Ectodermal cell (in vitro differentiated cells): ENCODE measurements around the gene GRXCR2.
"Not testable (repeated sequence)": the region's sequence is repeated elsewhere in the genome, so short reads cannot be mapped to it uniquely, and the experiment has no call there.

Source experiments
- H3K27ac ChIP-seq: 2 replicates; pipeline ENCODE4 v1.7.0; 2013; ENCODE audit warnings: mild to moderate bottlenecking, low read depth, low read length; ENCODE audit not compliant: insufficient read depth, poor library complexity, severe bottlenecking
- H3K27me3 ChIP-seq: 2 replicates; pipeline ENCODE4 v1.7.0; 2013; ENCODE audit warnings: mild to moderate bottlenecking, low read length; ENCODE audit not compliant: insufficient read depth, control insufficient read depth, poor library complexity, severe bottlenecking
- H3K36me3 ChIP-seq: one replicate; pipeline ENCODE4 v1.7.0; 2013; ENCODE audit warnings: low read length; ENCODE audit not compliant: control insufficient read depth, insufficient read depth
- H3K4me1 ChIP-seq: one replicate; pipeline ENCODE4 v1.7.0; 2013; ENCODE audit warnings: low read length; ENCODE audit not compliant: control insufficient read depth, insufficient read depth
- H3K4me3 ChIP-seq: 2 replicates; pipeline ENCODE4 v1.7.0; 2013; ENCODE audit warnings: low read depth, low read length, control low read depth; ENCODE audit not compliant: insufficient read depth
- H3K9me3 ChIP-seq: 2 replicates; pipeline ENCODE4 v1.7.0; 2013; ENCODE audit warnings: mild to moderate bottlenecking, low read length, moderate library complexity; ENCODE audit not compliant: control insufficient read depth
- WGBS, 2 experiments: methylation state at CpG; one replicate each; pipeline ENCODE4 v1.1.7; 2013; ENCODE audit warnings: missing lambda C conversion rate in 2 of 2; 5-methylcytosine and 5-hydroxymethylcytosine counted together

GRXCR2 gene

DNA sequence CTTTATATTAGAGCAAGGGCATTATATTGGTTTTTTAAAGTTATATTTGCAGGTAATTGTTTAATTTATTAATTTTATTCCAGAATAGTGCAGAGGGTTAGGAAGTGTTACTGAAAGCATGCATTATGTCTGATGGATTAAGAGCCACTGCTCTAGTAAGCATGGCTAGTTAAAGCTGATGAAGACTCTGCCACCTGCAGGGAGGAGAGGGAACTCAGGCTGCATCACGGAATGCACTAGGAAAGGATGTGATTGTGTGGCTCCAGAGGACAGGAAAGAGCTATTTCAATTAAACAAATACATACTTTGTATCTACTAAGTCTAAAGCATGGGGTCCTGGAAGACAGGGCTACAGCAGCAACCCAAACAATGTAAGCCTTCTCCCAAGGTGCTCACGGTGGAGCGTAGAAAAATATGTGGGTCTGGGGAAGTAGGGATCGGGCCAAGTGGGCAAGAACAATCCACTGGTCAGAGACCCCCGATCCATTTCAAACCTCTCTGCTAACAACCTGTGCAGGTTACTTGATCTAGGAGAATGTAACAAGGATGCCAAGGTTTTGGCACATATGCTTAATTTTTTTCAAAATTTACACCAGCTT is 15.3 kb upstream of the GRXCR2 start:
- Histone ChIP-seq H3K4me1 (no peaks in the 10 kb centered on the region), H3K36me3 (no peaks in the 10 kb centered on the region), H3K9me3 (peaks cover 3% of the 10 kb centered on the region), H3K27me3 (no peaks in the 10 kb centered on the region), H3K27ac (no peak overlapping the region), H3K4me3 (no peak overlapping the region)
- WGBS, 2 experiments: 70 to 78% methylated on average over 5 of the region's 5 CpGs

DNA sequence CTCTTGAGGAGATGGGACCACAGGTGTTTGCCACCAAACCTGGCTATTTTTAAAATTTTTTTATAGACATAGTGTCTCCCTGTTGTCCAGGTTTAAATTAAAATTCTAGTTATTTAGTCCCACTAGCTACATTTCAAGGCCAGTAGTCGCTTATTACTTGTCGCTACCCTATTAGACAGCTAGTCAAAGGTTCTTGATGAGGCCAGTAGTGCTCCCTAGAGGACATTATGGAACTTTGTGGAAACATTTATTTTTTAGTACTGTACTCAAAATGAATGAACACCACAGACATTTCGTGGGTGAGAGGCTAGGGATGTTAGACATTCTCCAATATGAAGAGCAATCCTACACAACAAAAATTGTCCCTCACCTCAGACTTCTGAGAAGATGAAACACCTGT is 14.4 kb upstream of the GRXCR2 start:
- Histone ChIP-seq H3K27me3 (no peaks in the 10 kb centered on the region), H3K27ac (no peak overlapping the region), H3K36me3 (no peaks in the 10 kb centered on the region), H3K4me1 (no peaks in the 10 kb centered on the region), H3K9me3 (peaks cover 3% of the 10 kb centered on the region), H3K4me3 (no peak overlapping the region)
- 89 to 96% methylated on average over 3 of the region's 3 CpGs for WGBS, 2 experiments

DNA sequence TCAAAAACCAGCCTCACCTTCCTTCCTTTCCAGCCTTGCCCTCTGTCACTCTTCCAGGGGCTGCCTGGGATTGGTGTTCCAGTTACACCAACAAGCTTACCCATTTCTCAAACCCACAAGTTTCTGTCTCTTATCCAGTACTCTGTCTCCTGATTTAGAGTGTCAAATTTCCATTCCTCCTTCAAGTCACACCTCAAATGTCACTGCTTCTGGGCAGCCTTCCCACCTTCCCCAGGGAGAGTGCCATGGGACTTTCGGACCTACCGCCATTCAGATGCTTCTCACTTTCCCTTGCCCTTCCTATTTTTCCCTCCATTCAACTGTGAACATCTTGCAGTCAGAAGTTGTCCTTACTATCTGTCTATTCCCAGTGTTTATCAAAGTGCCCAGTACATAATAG is 2.0 kb upstream of the GRXCR2 start:
- 88 to 96% methylated on average over 2 of the region's 2 CpGs for WGBS, 2 experiments
- Histone ChIP-seq H3K36me3 (no peaks in the 10 kb centered on the region), H3K27ac (no peak overlapping the region), H3K9me3 (no peaks in the 10 kb centered on the region), H3K4me1 (no peaks in the 10 kb centered on the region), H3K4me3 (no peak overlapping the region), H3K27me3 (no peaks in the 10 kb centered on the region)

DNA sequence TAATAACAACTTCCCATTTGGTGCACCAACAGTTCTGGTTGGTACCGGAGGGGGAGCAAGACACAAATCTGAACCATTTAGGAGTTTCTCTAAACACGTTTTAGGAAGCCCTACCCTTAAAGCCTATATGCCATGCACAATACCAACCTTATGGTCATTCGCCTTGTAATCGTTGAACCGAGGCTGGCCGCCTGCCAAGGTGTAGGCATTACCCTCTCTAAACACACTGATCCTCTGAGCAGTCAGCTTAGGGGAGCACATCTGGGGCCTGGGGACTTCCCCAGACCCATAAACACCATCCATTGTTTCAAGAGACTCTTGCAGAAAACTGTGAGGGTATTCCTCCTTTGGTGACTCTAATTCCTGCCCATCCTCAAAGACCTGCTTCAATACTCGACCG is 328 bp downstream of the GRXCR2 start:
- no peaks in the 10 kb centered on the region for H3K27me3 ChIP-seq
- WGBS, 2 experiments: 93% methylated on average over 8 of the region's 8 CpGs
- H3K4me3 ChIP-seq: no peak overlapping the region
- H3K36me3 ChIP-seq: no peaks in the 10 kb centered on the region
- no peaks in the 10 kb centered on the region for H3K9me3 ChIP-seq
- no peak overlapping the region for H3K27ac ChIP-seq
- no peaks in the 10 kb centered on the region for H3K4me1 ChIP-seq

DNA sequence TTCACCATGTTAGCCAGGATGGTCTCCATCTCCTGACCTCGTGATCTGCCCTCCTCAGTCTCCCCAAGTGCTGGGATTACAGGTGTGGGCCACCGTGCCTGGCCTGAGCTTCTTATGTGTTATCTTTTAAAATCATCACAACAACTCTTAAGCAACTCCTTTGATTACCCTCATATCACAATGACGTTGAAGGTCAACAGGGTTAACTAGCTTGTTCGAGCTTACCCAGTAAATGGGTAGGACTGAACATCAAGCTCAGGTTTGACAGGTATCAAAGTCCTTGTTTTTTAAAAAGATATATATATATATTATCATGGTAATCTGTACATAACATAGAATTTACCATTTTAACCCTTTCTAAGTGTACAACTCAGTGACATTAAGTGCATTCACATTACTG is 3.1 kb downstream of the GRXCR2 start:
- no peaks in the 10 kb centered on the region for H3K27me3 ChIP-seq
- H3K27ac ChIP-seq: no peak overlapping the region
- no peaks in the 10 kb centered on the region for H3K9me3 ChIP-seq
- no peaks in the 10 kb centered on the region for H3K36me3 ChIP-seq
- WGBS, 2 experiments: 91 to 94% methylated on average over 4 of the region's 4 CpGs
- H3K4me1 ChIP-seq: no peaks in the 10 kb centered on the region
- no peak overlapping the region for H3K4me3 ChIP-seq

DNA sequence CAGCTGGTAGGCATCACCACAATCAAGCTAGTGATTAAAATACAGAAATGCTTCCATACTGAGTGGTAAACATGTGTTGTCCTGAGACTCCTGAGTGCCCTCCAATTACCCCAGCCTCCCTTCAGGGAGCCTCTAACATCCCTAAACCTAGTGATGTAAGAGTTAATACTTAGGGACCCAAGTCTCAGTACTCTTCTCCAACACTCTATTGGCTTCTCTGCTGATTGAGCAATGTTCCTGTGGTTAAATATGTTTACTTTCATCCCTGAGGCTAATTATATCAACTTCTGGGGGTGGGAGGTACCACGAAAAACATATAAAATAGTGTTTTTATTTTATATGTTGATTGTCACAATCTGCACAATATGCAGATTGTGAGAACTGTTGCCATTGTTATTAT is 5.0 kb downstream of the GRXCR2 start:
- Histone ChIP-seq H3K36me3 (no peaks in the 10 kb centered on the region), H3K9me3 (no peaks in the 10 kb centered on the region), H3K27ac (no peak overlapping the region), H3K4me3 (no peak overlapping the region), H3K4me1 (no peaks in the 10 kb centered on the region), H3K27me3 (no peaks in the 10 kb centered on the region)
- no CpG with 5 or more reads among the region's 1 CpG for WGBS, 2 experiments

DNA sequence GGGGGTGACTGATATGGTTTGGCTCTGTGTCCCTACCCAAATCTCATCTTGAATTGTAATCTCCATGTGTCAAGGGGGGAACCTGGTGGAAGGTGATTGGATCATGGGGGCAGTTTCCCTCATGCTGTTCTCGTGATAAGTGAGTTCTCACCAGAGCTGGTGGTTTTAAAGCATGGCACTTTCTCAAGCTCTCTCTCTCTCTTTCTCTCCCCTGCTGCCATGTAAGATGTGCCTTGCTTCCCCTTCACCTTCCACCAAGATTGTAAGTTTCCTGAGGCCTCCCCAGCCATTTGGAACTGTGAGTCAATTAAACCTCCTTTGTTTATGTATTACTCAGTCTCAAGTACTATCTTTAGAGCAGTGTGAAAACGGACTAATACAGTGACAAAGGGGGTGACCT is 8.4 kb downstream of the GRXCR2 start:
- 88 to 96% methylated on average over 2 of the region's 2 CpGs for WGBS, 2 experiments

DNA sequence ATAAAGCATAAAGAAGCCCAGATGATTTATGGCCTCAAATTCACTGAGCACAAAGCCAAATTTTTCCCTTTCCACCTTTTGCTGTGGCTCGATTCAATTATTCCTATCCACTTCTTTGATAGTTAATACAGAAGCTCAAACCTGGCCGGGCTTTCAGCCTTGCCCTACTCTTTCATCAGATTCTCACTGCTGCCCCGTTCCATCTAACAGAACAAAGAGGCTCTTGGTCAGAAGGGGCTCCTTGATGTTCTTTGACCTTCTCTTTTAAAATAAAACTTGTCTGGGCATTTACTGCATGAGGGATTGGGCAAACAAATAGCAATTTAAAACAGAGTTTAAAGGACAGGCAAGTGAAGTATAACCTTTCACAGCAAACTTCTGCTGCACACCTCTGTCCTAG is 9.8 kb downstream of the GRXCR2 start:
- Histone ChIP-seq H3K36me3 (no peaks in the 10 kb centered on the region), H3K27ac (no peak overlapping the region), H3K9me3 (no peaks in the 10 kb centered on the region), H3K27me3 (no peaks in the 10 kb centered on the region), H3K4me3 (no peak overlapping the region), H3K4me1 (no peaks in the 10 kb centered on the region)
- 84 to 94% methylated on average over 3 of the region's 3 CpGs for WGBS, 2 experiments

More for the DNA sequence above, 8.4 kb downstream of the GRXCR2 start:
- not testable (repeated sequence) for H3K9me3 ChIP-seq, H3K27ac ChIP-seq, H3K27me3 ChIP-seq, H3K4me3 ChIP-seq, H3K4me1 ChIP-seq, H3K36me3 ChIP-seq

DNA sequence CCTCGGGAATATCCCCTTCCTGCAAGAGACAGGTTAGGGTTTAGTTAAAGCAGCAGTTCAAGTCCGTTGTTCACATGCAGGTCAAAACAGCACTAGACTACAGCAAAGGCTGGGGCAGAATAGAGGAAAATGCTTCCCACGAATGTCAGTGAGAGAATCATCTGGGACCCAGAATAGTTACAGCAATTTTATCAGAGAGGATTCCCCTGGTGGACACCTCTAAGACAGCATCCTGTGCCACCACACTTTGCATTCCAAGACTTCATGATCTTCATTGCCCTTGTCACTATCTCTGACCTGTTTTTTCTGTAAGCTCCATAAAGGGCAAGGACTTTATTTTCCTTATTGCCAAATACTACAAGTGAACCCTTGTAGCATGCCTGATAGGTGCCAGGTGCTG is 12.9 kb downstream of the GRXCR2 start:
- Histone ChIP-seq H3K4me1 (peaks cover 5% of the 10 kb centered on the region), H3K36me3 (no peaks in the 10 kb centered on the region), H3K9me3 (no peaks in the 10 kb centered on the region), H3K27me3 (no peaks in the 10 kb centered on the region), H3K27ac (no peak overlapping the region), H3K4me3 (no peak overlapping the region)
- 86 to 95% methylated on average over 3 of the region's 3 CpGs for WGBS, 2 experiments

DNA sequence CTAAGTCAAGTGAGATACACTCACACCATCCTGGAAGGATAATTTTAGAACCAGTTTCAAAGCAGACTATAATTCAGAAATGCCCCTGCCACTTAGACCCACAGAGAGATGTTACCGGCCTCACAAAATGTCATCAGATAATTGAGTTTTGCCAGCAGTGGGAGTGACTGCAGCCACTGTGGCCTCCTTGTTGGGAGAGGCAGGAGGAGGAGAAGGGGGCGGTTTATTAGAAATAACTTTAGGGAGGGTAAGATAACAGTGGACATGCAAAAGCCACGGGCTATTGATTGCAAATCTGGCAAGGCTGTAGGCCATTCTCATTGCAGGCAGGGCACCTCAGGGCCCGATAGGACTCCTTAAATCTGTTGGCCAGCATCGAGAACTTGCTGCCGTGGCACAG is 13.4 kb downstream of the GRXCR2 start:
- no peak overlapping the region for H3K27ac ChIP-seq
- H3K36me3 ChIP-seq: no peaks in the 10 kb centered on the region
- peaks cover 5% of the 10 kb centered on the region for H3K4me1 ChIP-seq
- H3K27me3 ChIP-seq: no peaks in the 10 kb centered on the region
- 93 to 94% methylated on average over 6 of the region's 6 CpGs for WGBS, 2 experiments
- H3K9me3 ChIP-seq: no peaks in the 10 kb centered on the region
- H3K4me3 ChIP-seq: no peak overlapping the region

DNA sequence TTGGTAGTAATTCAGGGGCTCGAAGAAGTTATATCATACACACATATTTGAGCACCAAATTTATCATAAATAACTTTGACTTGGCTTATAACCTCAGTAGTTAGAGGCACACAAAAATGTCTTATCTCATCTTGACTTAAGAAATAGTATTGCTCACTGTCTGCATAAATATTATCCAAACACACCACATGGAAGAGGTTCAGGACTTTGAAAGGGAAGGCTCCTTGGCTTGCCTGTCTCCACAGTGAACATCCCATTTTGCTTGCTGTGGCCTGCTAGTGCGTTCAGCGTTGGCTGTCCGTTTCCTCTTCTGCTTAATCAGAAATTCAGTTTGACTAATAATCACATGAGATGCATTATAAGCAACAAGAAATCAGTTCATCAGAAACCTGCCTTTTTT is 13.9 kb downstream of the GRXCR2 start:
- WGBS, 2 experiments: 93% methylated on average over 3 to 4 of the region's 4 CpGs
- H3K4me3 ChIP-seq: no peak overlapping the region
- no peaks in the 10 kb centered on the region for H3K36me3 ChIP-seq
- peaks cover 5% of the 10 kb centered on the region for H3K4me1 ChIP-seq
- H3K27me3 ChIP-seq: no peaks in the 10 kb centered on the region
- H3K9me3 ChIP-seq: no peaks in the 10 kb centered on the region
- H3K27ac ChIP-seq: no peak overlapping the region
